MCF 10A (cell line): ENCODE measurements around the gene C2CD4B. TPM values are rescaled to one million over a fixed set of nuclear protein-coding genes. Genes with fewer than 3 reads are reported as not detected.

ENCODE experiments used
- BruUV-seq: library from RNA; stranded (reverse); fragments of 400-500 nt; replicated peaks from 2 replicates; lab custom pipeline; 2021; lab: Mats Ljungman, UMichigan
- CTCF ChIA-PET: fragments of 300-600 bp; sonication (Branson Sonifier 250); formaldehyde crosslinking; extraction: SDS; loops from one replicate; lab custom pipeline; 2021; ENCODE audit warnings: antibody characterized with exemption, inconsistent platforms; lab: Yijun Ruan, JAX
- POLR2A ChIA-PET: fragments of 300-600, 350-650 bp; sonication (Branson Sonifier 250); formaldehyde crosslinking; extraction: SDS; loops from one replicate; lab custom pipeline; 2020; ENCODE audit warnings: antibody characterized with exemption, inconsistent platforms; lab: Yijun Ruan, JAX
- DNase-seq: peaks from one replicate; pipeline ENCODE4 v3.0.0-alpha.2; 2018; ENCODE audit not compliant: unreplicated experiment
- H3K27ac Mint-ChIP-seq: one replicate; pipeline ENCODE4 v1.8.0; 2022; ENCODE audit warnings: mild to moderate bottlenecking, low read depth, mixed read lengths; ENCODE audit not compliant: unreplicated experiment
- H3K27me3 Mint-ChIP-seq: one replicate; pipeline ENCODE4 v1.8.0; 2022; ENCODE audit warnings: mixed read lengths; ENCODE audit not compliant: insufficient read depth, unreplicated experiment
- H3K36me3 Mint-ChIP-seq: one replicate; pipeline ENCODE4 v1.8.0; 2022; ENCODE audit warnings: mild to moderate bottlenecking, moderate library complexity, mixed read lengths; ENCODE audit not compliant: insufficient read depth, unreplicated experiment
- H3K4me1 Mint-ChIP-seq: one replicate; pipeline ENCODE4 v1.8.0; 2022; ENCODE audit warnings: mixed read lengths; ENCODE audit not compliant: insufficient read depth, unreplicated experiment
- H3K4me3 Mint-ChIP-seq: one replicate; pipeline ENCODE4 v1.8.0; 2022; ENCODE audit warnings: mild to moderate bottlenecking, moderate library complexity, mixed read lengths; ENCODE audit not compliant: unreplicated experiment
- H3K9me3 Mint-ChIP-seq: one replicate; pipeline ENCODE4 v1.8.0; 2022; ENCODE audit warnings: mixed read lengths; ENCODE audit not compliant: unreplicated experiment
- CTCF ChIP-seq: fragments of 200-600 bp; IDR thresholded peaks from one replicate; pipeline ENCODE4 v1.8.0; 2022; ENCODE audit warnings: antibody characterized with exemption, mild to moderate bottlenecking; ENCODE audit not compliant: unreplicated experiment
- intact Hi-C: fragments of 100-400 bp; cut with micrococcal nuclease; formaldehyde crosslinking; loops from 2 replicates; pipeline ENCODE4 v1.14.1; 2022
- total RNA-seq: library from RNA; stranded (reverse); gene quantifications from 2 replicates; pipeline ENCODE4 v1.2.3, GENCODE V29; 2022

C2CD4B gene
- total RNA-seq, 1 experiment from 2014 or later = not detected

GRCh38 chr15:62126364-62126763, 38.7 kb downstream of the C2CD4B start:
- Mint-ChIP-seq H3K4me1 (peaks cover 18% of the 10 kb centered on the region), H3K27ac (peak overlapping the region; percentile 84), H3K36me3 (no peaks in the 10 kb centered on the region), H3K9me3 (no peaks in the 10 kb centered on the region), H3K27me3 (no peaks in the 10 kb centered on the region), H3K4me3 (no peak overlapping the region)
- intact Hi-C loops = no loop called here
- no peak for DNase-seq
- TF ChIP-seq CTCF = no peak
- ChIA-PET CTCF (interaction anchor here (0.6 to 3.0 kb wide), 15 partner anchors 9 to 495 kb away, joined by 3 to 17 read pairs (median 4); no protein-coding TSS in a partner anchor), POLR2A (interaction anchor here (1.0 to 2.9 kb wide), 4 partner anchors 7 to 181 kb away, joined by 3 to 10 read pairs (median 5); no protein-coding TSS in a partner anchor)
- BruUV-seq = no TSS peak

- ChIA-PET CTCF (interaction anchor here (0.6 to 3.0 kb wide), 14 partner anchors 8 to 496 kb away, joined by 3 to 17 read pairs (median 4); no protein-coding TSS in a partner anchor), POLR2A (interaction anchor here (1.5 to 2.9 kb wide), 2 partner anchors 62 to 181 kb away, joined by 5 to 10 read pairs; no protein-coding TSS in a partner anchor)
- peak; percentile 60 for DNase-seq
- intact Hi-C loops = loop anchor here (1.0 kb wide), 2 partner anchors 129 to 182 kb away; no protein-coding TSS in a partner anchor
- Mint-ChIP-seq H3K4me3 (no peak overlapping the region), H3K4me1 (peaks cover 18% of the 10 kb centered on the region), H3K27me3 (no peaks in the 10 kb centered on the region), H3K9me3 (no peaks in the 10 kb centered on the region), H3K36me3 (no peaks in the 10 kb centered on the region), H3K27ac (peak overlapping the region; percentile 84)
- no TSS peak for BruUV-seq
- no peak for TF ChIP-seq CTCF
These were observed 39.3 kb downstream of the C2CD4B start for GRCh38 chr15:62125773-62126172.

GRCh38 chr15:62124973-62125303, 40.1 kb downstream of the C2CD4B start:
- ChIA-PET CTCF (interaction anchor here (0.5 to 3.0 kb wide), 7 partner anchors 12 to 911 kb away, joined by 3 to 17 read pairs (median 4); no protein-coding TSS in a partner anchor), POLR2A (interaction anchor here (1.1 to 2.9 kb wide), 3 partner anchors 13 to 182 kb away, joined by 3 to 10 read pairs (median 5); no protein-coding TSS in a partner anchor)
- H3K27me3 Mint-ChIP-seq = no peaks in the 10 kb centered on the region
- no peaks in the 10 kb centered on the region for H3K9me3 Mint-ChIP-seq
- peaks cover 20% of the 10 kb centered on the region for H3K4me1 Mint-ChIP-seq
- H3K27ac Mint-ChIP-seq = peak overlapping the region; percentile 27
- intact Hi-C loops = loop anchor here (1.0 kb wide), 2 partner anchors 129 to 182 kb away; no protein-coding TSS in a partner anchor
- no TSS peak for BruUV-seq
- no peak for TF ChIP-seq CTCF
- DNase-seq = no peak
- no peak overlapping the region for H3K4me3 Mint-ChIP-seq
- H3K36me3 Mint-ChIP-seq = no peaks in the 10 kb centered on the region

GRCh38 chr15:62124176-62124972, 40.7 kb downstream of the C2CD4B start:
- CTCF ChIA-PET = interaction anchor here (0.5 to 3.0 kb wide), 7 partner anchors 12 to 911 kb away, joined by 3 to 17 read pairs (median 4); no protein-coding TSS in a partner anchor
- Mint-ChIP-seq H3K27me3 (no peaks in the 10 kb centered on the region), H3K4me3 (no peak overlapping the region), H3K27ac (peak overlapping the region; percentile 27), H3K36me3 (no peaks in the 10 kb centered on the region), H3K9me3 (no peaks in the 10 kb centered on the region), H3K4me1 (peaks cover 19% of the 10 kb centered on the region)
- intact Hi-C loops = no loop called here
- POLR2A ChIA-PET = interaction anchor here (1.1 to 2.9 kb wide), 4 partner anchors 12 to 1012 kb away, joined by 3 to 10 read pairs (median 3); no protein-coding TSS in a partner anchor
- no peak for TF ChIP-seq CTCF
- DNase-seq = no peak
- no TSS peak for BruUV-seq
